Fibroblast of upper back skin (primary cell): ENCODE measurements around the gene RGS7BP.
A peak's percentile ranks its signal among the peaks of the same experiment; 100 is the strongest.

Source experiments
- DNase-seq: peaks from one replicate; pipeline ENCODE4 v3.0.0-alpha.2; 2013

The RGS7BP gene

GRCh38 chr5:64566310-64566916, 60.6 kb downstream of the RGS7BP start:
- no peak for DNase-seq

- DNase-seq, result no peak
These were observed 64.0 kb downstream of the RGS7BP start for GRCh38 chr5:64569858-64570257.

- DNase-seq, result no peak
These were observed 64.7 kb downstream of the RGS7BP start for GRCh38 chr5:64570395-64570996.

- no peak for DNase-seq
These were observed 69.7 kb downstream of the RGS7BP start for GRCh38 chr5:64575561-64575960.

GRCh38 chr5:64576250-64576649, 70.4 kb downstream of the RGS7BP start:
- peak; percentile 10 for DNase-seq

- DNase-seq, result no peak
These were observed 79.8 kb downstream of the RGS7BP start for GRCh38 chr5:64585646-64586045.

- no peak for DNase-seq
These were observed 81.6 kb downstream of the RGS7BP start for GRCh38 chr5:64587370-64587769.

GRCh38 chr5:64592730-64593341, 87.0 kb downstream of the RGS7BP start:
- no peak for DNase-seq

- DNase-seq, result no peak
These were observed 88.2 kb downstream of the RGS7BP start for GRCh38 chr5:64594025-64594424.

GRCh38 chr5:64594601-64595000, 88.8 kb downstream of the RGS7BP start:
- DNase-seq, result no peak

GRCh38 chr5:64595031-64595855, 89.4 kb downstream of the RGS7BP start:
- no peak for DNase-seq

- no peak for DNase-seq
These were observed 93.4 kb downstream of the RGS7BP start for GRCh38 chr5:64599226-64599625.

- DNase-seq, result no peak
These were observed 97.9 kb downstream of the RGS7BP start for GRCh38 chr5:64603676-64604075.

GRCh38 chr5:64606926-64607325, 101.1 kb downstream of the RGS7BP start:
- no peak for DNase-seq

- peak; percentile 52 for DNase-seq
These were observed 106.6 kb downstream of the RGS7BP start for GRCh38 chr5:64612344-64612961.

- no peak for DNase-seq
These were observed 110.1 kb downstream of the RGS7BP start for GRCh38 chr5:64615895-64616294.

GRCh38 chr5:64619609-64620008, 113.8 kb downstream of the RGS7BP start:
- no peak for DNase-seq

- DNase-seq, result no peak
These were observed 117.2 kb downstream of the RGS7BP start for GRCh38 chr5:64622991-64623390.

GRCh38 chr5:64625678-64626077, 119.9 kb downstream of the RGS7BP start:
- peak; percentile 58 for DNase-seq

- DNase-seq, result no peak
These were observed 123.1 kb downstream of the RGS7BP start for GRCh38 chr5:64628901-64629300.

- DNase-seq, result no peak
These were observed 124.0 kb downstream of the RGS7BP start for GRCh38 chr5:64629841-64630240.

GRCh38 chr5:64632251-64632650, 126.4 kb downstream of the RGS7BP start:
- no peak for DNase-seq

GRCh38 chr5:64634997-64635686, 129.3 kb downstream of the RGS7BP start:
- DNase-seq, result peak; percentile 26
